Heart left ventricle (tissue), 13 donors: Measurements from ENCODE around the gene DNAJB13.

ENCODE experiments used
- POLR2A ChIP-seq, 2 donors: fragments of 450-650 bp; IDR thresholded peaks; one replicate each; pipeline ENCODE4 v1.6.1; 2017; ENCODE audit warnings: antibody characterized with exemption in 2 of 2, mild to moderate bottlenecking in 2 of 2, moderate library complexity in 2 of 2
- TF ChIP-seq, protein P1 (sequence below), 12 donors: fragments of 200-600 bp; sonication (generic) in 4 of 12; IDR thresholded peaks; one replicate each; pipeline versions ENCODE4 v1.5.0 to v1.8.0; 2018 to 2022; ENCODE audit warnings: antibody characterized with exemption in 12 of 12, mild to moderate bottlenecking in 5 of 12
- donor health status: ischemic (EF 13 %, LVEDD 7.1; RV severe dilation, severe dysfunction).
- donor health status: DM: no; HTN: yes; CAD: no.
- donor health status: DM: no; HTN: no; CAD: no.
- donor health status: ischemic (EF 25% LVEDD 6.9; RV normal size, moderate dysfunction).
- donor health status: ischemic (EF 25% LVEDD 5.7; RV mildly dilated, moderate dysfunction).
- donor health status: ischemic (EF 35%, LVEDD 5.7; RV mildly dilated, moderate dysfunction).
- donor health status: nonischemic (EF 11% LVEDD 7.7; RV severe dilation, severe dysfunction).
- donor health status: DM: yes; HTN: yes; CAD: no.
- donor health status: PGD.
- donor health status: ischemic (EF 29% LVEDD 5.4; RV normal size, mild dysfunction).
- donor health status: nonischemic (EF 23%, LVEDD 6.1; RV moderate dilation, normal function).

DNA sequence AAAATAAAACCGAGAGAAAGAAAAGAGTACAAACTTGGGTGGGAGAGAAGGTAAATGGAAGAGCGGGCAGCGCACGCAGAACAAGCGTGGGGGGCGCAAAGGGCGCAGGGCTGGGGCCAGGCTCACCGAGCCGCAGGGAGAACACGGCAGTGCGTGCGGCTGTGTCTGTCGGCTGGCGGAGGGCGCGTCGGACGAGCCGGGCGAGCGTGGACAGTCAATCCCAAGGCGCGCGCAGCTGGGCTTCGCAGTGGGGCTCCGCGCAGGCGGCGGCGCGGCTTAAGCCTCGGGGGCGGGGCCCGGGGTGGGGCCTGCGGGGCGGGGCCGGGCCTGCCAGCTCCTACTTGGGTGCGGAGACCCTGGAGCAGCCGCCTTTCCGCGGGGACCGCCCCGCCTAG, 31.8 kb downstream of the DNAJB13 start, which contains the start of gene UCP2:
- no peak for TF ChIP-seq POLR2A (IDR thresholded peaks at IDR 0.05)
- TF ChIP-seq, protein P1, sequence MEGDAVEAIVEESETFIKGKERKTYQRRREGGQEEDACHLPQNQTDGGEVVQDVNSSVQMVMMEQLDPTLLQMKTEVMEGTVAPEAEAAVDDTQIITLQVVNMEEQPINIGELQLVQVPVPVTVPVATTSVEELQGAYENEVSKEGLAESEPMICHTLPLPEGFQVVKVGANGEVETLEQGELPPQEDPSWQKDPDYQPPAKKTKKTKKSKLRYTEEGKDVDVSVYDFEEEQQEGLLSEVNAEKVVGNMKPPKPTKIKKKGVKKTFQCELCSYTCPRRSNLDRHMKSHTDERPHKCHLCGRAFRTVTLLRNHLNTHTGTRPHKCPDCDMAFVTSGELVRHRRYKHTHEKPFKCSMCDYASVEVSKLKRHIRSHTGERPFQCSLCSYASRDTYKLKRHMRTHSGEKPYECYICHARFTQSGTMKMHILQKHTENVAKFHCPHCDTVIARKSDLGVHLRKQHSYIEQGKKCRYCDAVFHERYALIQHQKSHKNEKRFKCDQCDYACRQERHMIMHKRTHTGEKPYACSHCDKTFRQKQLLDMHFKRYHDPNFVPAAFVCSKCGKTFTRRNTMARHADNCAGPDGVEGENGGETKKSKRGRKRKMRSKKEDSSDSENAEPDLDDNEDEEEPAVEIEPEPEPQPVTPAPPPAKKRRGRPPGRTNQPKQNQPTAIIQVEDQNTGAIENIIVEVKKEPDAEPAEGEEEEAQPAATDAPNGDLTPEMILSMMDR (IDR thresholded peaks at IDR 0.05): no peak
